HG03432 (cell line): ENCODE results near the gene ITGA8.
"Not testable (repeated sequence)": the region's sequence is repeated elsewhere in the genome, so short reads cannot be mapped to it uniquely, and the experiment has no call there.

ENCODE experiments used
- ATAC-seq: cut with Tn5 transposase; IDR thresholded peaks from one replicate; pipeline ENCODE4 v1.9.1; 2021; ENCODE audit warnings: mild to moderate bottlenecking, moderate library complexity; ENCODE audit not compliant: unreplicated experiment

Gene ITGA8

DNA sequence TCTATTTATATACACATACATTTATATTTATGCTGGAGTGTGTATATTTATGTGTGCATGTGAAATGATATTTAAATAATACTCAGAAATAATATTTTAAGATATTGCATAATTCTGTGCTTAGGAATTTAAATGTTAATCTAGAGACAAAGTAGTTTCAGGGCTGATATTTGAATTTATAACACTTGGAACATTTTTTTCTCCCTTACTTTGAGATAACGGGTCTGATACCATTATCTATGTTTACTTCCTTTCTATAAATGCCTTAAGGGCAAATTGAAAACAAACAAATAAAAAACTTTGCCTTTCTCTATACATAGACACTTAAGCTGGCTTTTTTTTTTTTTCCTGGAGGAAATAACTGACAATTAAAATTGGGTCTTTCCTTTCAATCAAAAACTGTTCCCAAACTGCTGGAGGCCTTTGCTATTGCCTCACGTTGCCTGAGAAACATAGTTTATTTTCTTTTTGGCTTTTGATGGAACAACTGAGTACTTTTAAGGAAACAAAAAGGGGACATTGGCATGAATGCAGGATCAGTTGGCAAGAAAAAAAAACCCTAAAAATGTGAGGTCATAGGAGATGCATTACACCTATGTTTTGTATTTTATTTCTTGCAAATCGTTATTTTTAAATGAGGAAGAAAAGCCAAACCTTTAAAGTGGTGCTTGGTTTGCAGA, 98.7 kb downstream of the ITGA8 start:
- no peak for ATAC-seq

DNA sequence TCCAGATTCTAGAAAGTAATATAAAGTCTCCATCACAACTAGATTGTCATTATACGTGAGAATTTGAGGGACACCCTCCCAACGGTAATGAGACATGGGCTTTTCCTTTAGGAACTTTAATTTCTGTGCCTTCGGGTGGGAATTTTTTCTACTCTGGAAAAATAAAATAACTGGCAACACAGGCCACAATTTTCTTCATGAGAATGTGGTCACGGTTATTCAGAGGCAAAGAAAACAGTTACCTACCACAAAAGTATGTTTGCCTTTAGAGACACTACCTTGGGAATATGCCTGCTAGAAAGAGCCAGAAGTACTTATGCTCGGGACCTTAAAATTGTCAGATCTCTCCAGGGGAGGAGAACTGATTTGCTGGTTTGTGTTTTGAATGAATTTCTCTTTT, 99.4 kb downstream of the ITGA8 start:
- ATAC-seq, result no peak

DNA sequence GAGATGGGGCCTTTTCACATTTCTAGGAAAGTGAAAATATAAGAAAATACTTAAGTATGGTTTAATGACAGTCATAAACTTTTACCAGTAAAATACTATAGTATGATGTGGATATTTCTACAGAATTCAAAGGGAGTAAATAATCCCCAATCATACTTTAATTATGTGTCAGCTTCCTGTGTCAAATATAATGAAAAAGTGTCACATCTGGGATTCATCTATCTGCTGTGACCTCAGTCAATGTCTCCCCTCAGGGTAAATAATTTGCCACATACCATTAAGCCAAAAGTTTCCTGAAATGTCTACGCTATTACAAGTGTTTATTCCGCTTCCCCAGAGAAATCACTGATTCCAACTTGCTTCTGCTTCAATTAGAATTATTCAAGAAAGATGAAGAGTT, 110.5 kb downstream of the ITGA8 start:
- ATAC-seq, result no peak

DNA sequence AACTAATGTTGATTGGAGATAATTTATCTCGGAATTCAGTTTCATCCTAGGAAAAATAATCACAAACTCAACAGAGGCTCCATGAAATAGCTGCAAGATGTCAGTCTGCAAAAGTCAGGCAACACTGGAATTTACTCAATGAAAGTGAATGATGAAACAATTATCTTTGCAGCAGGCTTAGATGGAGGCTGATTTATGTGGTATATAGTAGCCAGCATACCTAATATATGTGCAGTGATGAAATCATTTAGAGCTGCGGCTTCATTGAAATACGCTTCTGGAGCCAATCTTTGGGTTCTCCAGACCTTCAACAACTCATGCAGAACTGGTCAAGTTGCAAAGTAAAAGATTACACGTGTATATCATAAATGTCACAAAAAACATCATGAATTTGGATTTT, 113.3 kb downstream of the ITGA8 start:
- ATAC-seq, result no peak

DNA sequence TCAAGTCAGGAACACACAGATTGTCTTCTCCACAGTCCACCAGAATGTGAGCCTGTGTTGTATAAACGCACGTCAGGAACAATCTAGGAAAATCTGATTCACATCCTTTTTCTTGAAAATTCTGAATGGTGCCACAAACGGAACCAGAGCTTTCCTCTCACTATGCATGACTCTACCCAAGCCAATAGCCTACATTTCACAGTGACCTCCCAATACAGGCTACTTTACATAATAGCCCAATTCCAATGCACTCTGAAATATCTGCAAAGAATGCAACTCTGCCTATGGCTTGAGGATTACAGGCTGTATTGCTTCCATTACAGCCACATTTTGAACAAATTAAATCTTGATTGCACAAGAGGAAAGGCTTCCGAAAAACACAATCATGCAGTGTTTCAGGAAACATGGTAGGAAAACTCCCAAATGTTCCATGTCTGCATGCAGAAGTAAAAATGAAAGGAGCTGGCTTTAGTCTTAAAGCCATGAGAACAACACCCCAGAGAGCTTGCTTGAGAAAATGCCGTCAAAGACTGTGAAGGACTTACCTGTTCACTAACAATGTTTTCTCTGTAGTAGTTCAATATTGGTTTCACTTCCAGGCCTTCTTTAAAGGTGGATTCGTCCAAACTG, 113.9 kb downstream of the ITGA8 start:
- ATAC-seq, result no peak

DNA sequence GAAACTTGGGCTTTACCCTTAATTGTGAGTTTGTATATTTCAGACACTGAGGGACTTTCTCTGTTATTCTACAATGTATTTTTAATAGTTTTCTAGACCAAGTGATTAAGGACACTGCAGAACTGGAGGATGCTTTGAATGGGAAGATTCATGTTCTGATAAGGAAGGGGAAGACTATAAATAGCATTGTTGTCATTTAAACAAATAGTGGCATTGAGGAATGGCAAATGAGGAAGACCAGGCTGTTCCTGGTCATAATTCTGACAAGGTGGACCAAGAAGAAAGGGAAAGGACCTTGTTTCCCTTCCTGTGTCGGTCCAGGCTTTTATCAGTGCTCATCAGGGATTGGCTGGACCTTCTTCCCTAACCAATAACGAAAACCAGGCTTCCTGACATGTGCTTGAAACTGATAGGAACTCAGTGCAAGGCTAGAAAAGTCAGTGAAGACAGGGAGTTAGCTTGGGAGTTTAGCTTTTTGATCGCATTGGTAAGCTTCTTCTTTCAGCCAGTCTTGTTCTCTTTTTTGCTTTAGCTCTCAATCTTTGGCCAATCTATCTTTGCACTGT, 116.2 kb downstream of the ITGA8 start:
- ATAC-seq, result no peak

DNA sequence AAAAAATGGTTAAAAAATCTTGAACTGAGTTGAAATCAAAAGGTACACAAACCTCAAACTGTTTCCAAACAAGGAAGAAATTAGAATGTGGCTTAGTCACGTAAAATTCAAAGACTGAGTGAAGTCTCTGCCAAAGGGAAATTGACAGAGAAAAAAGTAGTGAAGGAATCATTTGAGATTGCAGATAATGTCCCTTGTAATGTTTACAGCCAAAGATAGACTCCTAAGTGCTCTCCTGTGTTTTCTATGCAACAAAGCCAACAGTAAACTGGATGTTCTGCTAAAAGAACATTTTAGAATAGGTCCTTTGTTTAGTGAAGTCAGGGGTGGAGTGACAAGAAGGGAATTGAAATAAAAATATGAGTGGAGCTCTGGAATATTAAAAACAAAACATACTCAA, 117.9 kb downstream of the ITGA8 start:
- ATAC-seq, result no peak

DNA sequence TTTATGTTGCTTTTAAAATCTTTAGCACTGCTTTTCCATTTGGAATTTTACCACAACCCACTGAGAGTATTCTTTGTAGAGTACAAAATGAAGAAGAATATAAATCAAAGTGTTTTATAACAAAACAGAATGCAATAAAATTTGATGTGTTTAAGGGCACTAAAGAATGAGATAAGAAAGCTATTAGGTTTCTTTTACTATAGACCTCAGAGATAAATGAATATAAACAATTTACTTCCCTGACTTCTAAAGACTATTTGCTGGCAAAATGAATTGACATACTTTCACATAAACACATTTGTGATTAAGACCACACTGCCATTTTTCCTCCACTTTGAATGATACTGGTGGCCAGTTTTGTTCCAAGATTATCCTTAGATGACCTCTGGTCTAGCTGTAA, 124.5 kb downstream of the ITGA8 start:
- ATAC-seq, result no peak

DNA sequence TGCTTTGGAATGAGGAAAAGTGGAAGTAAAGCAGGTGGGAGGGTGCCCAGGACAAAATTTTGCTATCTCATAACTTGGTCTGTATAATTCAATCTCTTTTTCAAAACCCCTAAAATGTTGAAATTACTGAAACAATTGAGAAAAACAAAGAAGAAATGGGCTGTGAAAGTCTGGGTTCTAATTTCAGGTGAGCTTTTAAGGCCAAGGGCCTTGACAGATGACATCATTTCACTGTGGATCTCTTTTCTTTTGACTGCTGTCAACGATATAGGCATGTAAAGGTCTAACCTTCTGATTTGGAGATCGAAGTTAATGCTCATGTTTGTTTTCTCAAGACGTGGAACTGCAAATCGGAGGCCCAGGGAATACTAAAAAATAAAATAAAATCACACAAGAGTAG, 127.8 kb downstream of the ITGA8 start:
- no peak for ATAC-seq

DNA sequence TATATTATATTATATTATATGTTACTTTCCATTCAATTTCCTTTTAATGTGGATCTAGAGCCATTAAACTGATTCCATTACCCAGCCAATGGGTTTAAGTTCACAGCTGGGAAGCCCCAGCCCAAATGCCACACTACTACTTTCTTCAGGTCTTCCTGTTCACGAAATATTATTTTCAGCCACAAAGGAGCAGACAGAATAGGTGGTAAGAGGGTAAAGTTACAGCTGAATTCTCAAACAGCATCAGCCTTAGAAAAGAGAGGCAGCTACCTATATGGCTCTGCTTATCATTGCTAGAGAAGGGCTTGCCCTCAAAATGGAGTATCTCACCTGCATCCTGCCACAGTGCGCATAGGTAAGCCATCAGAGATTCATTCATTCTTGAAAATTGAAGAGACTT, 128.3 kb downstream of the ITGA8 start:
- ATAC-seq, result no peak

DNA sequence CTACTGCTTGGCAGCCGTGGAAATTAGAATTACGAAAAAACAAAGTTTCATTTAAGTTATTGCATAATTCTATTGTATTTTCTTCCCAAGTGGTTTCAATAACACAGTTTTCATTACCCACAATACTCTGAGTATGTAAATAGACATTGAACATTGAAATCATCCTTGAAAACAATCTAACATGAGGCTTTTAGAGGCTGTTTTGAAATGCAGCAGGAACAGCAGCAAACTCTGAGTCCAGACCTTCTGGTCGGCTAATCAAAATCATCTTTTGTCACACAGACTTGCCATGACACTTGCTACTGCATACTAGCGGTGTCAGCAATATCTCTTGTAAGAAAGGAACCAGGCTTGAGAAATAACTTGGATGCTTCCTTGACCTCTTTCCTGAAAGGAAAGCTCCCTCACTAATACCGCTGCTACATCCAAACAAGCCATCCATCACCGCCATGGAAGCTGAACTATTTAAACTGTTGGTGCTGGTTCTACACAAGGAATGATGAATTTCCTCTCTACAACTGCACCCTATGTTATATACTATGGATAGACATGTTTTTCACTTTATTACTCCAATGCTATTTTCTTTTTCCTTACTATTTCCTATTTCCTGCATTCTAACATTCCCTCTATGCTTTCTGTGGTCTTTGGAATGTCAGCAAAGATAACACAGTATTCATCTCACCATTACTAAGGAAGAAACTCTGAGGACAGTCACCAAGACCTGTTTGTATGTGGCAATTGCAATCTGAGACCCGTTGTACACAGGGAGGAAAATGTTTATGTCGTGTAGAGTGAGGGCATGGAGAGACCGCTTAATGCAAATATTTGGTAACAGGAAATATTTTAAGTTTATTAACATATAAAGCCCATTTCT, 130.8 kb downstream of the ITGA8 start:
- ATAC-seq, result no peak

DNA sequence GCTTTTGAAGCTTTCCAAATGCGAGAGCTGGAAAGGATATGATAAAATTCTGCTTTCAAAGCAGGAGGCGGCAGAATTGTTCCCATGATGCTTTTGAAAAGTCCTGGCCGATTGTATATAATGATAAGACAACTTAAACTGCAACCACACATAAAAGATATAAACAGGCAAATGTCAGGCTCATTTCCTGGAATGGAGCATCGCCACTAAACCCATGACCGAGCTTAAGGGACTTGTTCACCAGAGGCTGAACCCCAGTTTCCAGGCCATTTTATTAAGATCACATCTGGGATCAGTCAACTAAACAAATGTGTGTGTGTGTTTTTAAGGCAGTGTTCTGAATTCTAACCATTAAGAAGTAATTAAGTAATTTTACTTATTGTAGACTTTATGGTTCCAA, 131.6 kb downstream of the ITGA8 start:
- ATAC-seq, result no peak

DNA sequence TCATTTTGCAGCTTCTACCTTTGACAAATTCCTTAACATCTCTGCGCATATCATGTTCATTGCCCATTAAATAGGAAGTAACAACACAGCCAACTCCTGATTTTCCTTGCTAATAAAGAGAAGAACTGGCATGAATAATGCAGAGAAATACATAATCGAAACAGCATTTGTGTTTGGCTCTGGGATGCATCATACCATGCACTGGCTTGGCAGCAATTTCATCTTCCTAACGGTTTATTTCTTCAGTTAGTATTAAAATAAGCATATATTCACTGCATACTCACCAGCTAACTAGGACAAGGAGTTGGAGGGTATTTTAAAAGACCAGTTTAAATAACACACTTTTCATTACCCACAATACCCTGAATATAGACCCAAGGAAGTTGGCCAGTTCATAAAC, 132.5 kb downstream of the ITGA8 start:
- no peak for ATAC-seq

DNA sequence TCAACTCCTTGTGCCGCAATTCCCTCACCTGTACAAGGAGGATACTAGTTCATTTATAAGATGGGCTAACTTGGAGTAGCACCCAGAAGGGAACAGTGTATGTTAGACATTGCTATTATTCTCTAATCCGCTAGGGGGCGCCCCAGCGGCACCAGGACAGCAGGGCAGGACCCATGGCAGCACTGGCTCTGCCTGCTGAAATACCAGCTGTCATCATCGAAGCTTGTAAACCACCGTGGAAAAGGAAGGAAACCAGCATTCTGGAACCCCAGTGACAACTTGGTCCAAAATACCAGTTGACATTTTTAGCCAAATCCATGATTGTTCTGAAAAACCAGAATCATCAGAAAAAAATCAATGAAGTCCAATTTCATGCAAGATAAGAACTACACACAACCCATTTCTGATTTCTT, 134.4 kb downstream of the ITGA8 start:
- peak; percentile 79 for ATAC-seq

DNA sequence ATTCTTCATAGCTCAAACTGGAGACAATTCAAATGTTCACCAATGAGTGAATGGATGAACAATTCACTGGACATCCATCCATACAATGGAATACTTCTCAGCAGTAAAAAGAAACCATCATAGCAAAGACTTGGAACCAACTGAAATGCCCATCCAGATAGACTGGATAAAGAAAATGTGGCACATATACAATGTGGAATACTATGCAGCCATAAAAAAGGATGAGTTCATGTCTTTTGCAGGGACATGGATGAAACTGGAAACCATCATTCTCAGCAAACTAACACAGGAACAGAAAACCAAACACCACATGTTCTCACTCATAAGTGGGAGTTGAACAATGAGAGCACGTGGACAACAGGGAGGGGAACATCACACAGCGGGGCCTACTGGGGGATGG, 136.8 kb downstream of the ITGA8 start:
- not testable (repeated sequence) for ATAC-seq

DNA sequence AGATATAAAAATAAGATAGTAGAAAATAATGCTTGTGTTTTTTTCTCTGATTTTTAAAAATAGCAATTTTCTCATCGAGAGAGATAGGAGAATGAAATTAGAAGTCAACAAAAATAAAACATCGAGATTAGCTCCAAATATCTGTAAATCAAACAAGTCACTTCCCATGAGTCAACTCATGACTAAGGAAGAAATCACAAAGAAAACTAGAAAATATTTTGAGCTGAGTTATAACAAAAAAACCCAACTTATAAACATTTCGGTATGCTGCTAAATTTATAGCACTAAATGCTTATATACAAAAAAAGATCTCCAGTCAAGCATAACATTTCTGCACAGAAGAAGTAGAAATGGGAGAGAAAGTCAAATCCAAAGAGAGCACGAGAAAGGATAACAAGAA, 140.1 kb downstream of the ITGA8 start:
- ATAC-seq, result no peak

DNA sequence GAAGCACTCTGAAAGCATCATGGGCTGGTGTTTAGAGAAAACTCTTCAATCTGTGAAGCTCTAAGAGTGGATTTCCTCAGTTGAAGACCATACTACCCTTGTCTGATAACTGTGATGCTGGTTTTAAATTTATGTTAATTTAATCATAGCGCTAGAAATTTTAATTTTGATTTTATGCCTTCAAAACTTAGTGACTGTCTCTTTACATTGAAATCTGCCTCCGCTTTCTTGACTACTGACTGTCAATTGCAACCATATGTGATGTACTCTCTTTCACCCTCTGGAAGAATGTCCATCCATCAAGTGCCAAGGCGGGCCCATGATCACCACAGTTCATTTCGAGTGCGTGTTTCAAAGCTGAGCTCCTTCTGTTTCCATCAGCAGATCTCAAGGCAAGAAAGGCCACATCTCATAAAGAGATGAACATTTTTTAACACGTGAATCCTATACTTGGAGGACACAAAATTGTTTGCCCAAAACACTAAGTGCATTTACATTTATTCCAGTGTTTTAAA, 147.1 kb downstream of the ITGA8 start:
- ATAC-seq, result no peak

DNA sequence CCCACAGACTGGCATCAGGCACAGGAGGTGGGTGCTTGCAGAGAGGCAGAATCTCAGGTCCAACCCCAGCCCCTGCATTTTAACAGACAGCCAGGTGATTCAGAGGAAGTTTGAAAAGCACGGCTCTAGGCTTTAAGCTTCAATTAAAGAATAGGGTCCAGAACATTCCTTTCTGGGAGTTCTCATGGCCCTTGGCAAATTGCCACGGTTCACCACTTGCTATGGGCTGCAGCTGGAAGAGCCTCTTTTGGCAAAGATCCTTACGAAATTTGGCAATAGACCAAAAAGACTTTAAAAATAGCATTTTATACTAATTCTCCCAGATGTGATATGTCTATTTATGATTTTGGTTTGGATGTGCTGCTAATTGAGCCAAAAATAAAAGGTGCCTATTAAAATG, 148.1 kb downstream of the ITGA8 start:
- ATAC-seq, result no peak

DNA sequence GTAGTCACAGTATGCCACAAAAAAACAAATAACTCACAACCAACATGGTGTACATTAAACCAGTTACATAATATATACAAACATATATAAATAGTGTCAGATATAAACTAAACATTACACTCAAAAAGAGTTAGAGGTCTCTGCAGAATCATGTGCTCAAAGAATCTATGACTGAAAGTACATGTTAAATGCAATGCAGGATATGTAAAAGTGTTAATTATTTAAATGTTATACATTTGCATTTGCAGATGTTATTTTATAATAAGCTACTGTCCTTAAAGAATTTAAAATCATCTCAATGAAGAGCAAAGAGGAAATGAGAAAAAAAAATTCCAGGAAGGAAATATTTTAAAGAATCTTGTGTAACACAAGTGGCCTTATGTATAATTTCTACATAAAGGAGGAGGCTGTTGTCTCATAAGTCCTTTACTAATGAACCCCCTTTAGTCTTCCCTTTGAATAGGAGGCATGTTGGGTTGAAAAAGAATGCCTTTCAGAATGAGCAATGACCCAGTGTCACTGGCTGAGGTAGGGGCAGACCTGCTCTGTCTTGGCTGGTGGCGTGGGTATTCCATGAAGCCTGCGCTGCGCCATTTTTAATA, 148.9 kb downstream of the ITGA8 start:
- ATAC-seq, result no peak

DNA sequence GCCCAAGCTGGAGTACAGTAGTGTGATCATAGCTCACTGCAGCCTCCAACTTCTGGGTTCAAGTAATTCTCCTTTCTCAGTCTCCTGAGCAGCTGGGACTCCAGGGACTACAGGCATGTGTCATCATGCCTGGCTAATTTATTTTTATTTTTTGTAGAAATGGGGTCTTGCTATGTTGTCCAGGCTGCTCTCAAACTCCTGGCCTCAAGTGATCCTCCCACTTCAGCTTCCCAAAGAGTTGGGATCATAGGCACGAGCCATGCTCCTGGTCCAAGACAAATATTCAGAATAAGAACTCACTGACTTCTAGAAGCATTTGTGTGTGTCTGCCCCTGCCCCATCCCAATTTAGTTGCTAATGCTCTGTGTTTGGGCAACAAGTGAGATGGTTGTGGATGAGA, 151.8 kb downstream of the ITGA8 start:
- ATAC-seq, result no peak

DNA sequence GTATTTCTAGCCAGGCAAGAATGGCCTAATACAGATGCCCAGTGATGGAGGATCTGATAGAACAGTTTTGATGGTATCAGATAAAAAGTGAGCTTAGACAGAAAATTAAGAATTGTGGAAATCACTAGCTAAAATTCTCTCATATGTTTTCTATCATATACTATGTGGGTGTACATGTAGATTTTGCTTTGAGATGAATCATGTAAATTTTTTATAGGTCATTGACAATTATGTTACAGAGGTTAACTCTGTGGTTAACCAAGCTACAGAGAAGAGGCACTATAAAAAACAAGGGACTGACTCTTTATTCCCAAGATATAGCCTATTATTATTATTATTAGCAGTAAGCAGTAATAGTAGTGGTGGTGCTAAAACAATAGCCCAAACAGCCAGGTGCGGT, 156.5 kb downstream of the ITGA8 start:
- ATAC-seq, result no peak
